ENCODE data around the gene TMIE.

The TMIE gene

DNA sequence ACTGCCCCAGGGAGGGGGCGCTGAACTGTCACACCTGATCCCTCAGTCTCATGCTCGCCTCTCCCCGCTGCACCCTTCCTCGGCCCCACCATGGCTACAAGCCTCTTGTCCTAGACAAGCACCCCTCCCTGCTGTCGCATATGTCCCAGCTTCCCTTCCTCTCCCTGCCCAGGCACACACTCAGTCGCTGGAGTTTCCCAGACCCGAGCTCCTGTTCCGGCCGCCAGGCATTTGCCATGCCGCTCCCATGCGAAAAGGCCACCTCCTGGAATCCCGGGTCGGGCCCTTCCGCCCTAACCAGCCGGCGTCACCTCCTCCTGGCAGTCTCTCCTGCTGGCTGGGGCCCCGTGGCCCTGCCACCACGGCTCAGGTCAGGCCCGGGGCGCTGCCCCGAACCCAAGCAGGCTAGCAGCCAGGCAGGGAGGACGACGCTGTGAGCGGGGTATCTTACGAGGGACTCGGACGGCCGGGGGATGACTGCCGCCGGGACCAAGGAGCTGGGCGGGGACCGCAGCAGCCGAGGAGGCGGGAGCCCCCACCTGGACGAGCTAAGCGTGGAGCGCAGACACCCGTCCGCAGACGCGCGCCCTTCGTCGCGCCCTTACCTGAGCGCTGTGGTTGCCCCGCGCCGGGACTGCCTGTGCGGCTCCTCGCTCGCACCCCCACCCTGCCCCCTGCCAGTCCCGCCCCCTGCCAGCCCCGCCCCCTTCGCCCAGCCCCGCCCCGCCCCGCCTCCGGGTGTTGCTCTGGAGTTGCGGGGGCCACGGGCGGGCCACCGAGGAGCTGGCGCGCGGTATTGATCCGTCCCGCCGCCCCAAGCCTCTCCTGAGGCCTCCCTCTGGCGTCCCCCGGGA, 7.9 kb upstream of the TMIE start, which contains the start of gene ALS2CL:
Gene ALS2CL (minus strand): TSS at position 642 of the 854 bp plus-strand sequence. CDS start 4,239 bp downstream, outside the sequence.
- TF ChIP-seq, protein P1, sequence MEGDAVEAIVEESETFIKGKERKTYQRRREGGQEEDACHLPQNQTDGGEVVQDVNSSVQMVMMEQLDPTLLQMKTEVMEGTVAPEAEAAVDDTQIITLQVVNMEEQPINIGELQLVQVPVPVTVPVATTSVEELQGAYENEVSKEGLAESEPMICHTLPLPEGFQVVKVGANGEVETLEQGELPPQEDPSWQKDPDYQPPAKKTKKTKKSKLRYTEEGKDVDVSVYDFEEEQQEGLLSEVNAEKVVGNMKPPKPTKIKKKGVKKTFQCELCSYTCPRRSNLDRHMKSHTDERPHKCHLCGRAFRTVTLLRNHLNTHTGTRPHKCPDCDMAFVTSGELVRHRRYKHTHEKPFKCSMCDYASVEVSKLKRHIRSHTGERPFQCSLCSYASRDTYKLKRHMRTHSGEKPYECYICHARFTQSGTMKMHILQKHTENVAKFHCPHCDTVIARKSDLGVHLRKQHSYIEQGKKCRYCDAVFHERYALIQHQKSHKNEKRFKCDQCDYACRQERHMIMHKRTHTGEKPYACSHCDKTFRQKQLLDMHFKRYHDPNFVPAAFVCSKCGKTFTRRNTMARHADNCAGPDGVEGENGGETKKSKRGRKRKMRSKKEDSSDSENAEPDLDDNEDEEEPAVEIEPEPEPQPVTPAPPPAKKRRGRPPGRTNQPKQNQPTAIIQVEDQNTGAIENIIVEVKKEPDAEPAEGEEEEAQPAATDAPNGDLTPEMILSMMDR (IDR thresholded peaks at IDR 0.05) = no peak; the same call in 1 of the 2 replicates
- TF ChIP-seq ZFX (IDR thresholded peaks at IDR 0.05; ENCODE audit: borderline replicate concordance) = no peak
- 0 out of 2 replicates have a peak within 1 kb of the TSS, but pooled peaks have one; percentile 26 for H3K27ac ChIP-seq

DNA sequence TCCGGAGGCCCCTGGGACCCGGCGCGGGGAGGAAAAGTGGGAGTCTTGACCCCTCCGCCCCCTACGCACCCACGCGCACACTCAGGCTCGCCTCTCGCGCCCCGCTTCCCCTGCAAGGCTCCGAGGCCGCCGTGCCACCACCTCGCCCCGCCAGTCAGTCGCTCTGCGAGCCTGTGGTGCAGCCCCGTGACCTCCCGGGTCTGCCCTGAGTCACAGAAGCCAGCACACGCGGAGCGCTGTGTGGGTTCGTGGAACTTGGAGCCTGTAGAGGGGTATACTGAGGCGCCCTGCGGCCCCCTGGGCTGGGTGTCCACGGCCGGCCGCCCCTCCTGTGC, 7.3 kb upstream of the TMIE start:
- no peak overlapping the region for H3K27ac ChIP-seq
- TF ChIP-seq, protein P1 (IDR thresholded peaks at IDR 0.05) = no peak
- TF ChIP-seq ZFX (IDR thresholded peaks at IDR 0.05; ENCODE audit: borderline replicate concordance) = no peak

DNA sequence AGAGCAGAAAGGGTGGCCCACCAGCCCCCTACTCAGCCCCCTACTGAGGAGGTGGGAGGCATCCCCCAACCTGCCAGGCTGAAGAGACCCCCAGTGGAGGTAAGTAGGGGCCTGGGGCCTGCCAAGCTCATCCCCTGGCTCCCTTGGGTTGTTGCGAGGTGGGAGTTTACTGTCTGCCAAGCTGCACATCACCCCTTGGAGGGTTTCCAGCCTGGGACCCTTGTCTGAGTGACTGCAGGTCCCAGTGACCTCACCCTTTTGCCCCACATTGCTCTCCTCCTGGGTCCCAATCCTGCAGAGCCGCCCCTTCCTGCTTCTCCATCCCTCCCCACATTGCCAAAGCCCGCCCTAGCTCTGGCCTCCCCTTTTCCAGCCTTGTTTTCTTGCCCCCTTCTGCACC, 6.7 kb upstream of the TMIE start:
- no peak for TF ChIP-seq ZFX (IDR thresholded peaks at IDR 0.05; ENCODE audit: borderline replicate concordance)
- TF ChIP-seq, protein P1 (IDR thresholded peaks at IDR 0.05) = no peak
- no peak overlapping the region for H3K27ac ChIP-seq

DNA sequence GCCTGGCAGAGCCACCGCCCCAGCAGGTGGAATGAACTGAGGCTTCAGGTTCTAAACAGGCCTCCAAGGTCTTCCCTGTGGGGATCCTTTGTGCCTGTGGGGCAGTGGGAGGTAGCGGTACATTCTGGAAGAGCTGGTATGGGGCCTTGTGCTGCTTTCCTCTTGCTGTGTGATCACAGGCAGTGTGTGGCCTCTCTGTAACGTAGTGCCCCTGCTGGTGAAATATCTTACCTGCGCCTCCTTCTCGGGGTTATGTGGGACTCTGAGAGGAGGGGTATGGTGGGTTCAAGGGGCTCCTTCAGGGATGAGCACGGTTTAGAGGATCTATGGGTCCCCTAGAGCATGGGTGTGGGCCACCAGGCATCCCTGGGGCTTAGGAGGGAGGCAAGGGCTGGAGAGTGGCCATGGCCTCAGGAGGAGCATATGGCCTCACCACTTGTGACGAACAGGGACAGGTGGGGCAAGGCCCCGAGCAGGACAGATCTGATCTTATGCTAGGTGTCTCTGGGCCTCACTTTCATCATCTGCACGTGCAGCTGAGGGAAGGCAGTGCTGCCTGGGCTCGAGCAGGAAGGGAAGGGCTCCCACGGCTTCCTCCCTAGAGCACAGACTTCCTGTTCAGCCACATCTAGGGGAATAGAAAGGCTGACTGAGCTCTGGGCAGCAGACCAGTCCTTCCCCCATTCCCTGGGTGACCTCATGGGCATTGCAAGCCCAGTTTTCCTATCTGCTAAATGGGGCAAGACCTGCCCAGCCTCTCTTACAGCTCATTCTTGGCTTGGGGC, 5.8 kb upstream of the TMIE start:
- no peak overlapping the region for H3K27ac ChIP-seq
- TF ChIP-seq, protein P1 (IDR thresholded peaks at IDR 0.05) = peak; percentile 54
- TF ChIP-seq ZFX (IDR thresholded peaks at IDR 0.05; ENCODE audit: borderline replicate concordance) = no peak

- H3K27ac ChIP-seq = no peak overlapping the region
- no peak for TF ChIP-seq ZFX (IDR thresholded peaks at IDR 0.05; ENCODE audit: borderline replicate concordance)
- TF ChIP-seq, protein P1 (IDR thresholded peaks at IDR 0.05) = no peak
Measured at GRCh38 chr3:46695962-46696894, 5.0 kb upstream of the TMIE start.

DNA sequence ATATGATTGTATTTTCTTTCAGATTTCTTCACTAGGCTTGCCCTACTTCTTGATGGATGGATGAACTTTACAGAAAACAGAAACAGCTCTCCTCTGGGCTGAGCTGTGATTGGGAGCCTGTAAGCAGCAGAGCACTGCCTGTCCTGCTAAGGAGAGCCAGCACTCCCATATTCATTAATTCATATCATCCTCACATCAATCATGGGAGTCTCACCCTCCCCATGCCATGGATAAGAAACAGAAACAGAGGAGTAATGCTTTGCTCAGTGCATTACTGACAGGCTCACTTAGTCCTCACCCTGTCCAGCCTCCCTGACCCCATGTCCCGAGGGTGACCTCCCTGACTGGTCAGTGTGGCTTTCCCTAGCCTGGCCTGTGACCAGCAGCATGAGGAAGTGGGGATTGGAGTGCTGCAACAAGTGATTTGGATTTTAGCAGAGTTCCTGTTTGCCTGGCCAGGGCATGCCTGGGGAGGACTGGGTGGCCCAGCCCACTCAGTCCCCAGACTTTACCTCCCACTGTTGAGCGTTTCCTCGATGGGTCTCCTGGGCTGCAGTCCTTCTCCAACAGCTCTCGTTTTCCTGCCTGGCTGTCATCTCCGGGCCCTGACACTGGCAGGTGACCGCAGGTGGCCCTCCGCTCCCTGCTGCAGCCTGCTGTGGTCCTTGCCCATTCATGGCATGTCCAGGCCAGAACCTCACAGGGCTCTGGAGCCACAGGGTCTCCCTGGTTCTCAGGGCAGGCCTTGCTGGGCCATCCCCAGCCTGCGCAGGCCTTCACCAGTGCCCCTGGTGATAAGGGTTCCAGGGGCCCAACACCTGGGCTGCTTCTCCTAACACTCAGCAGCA, 1.3 kb upstream of the TMIE start:
- no peak overlapping the region for H3K27ac ChIP-seq
- no peak for TF ChIP-seq ZFX (IDR thresholded peaks at IDR 0.05; ENCODE audit: borderline replicate concordance)
- TF ChIP-seq, protein P1 (IDR thresholded peaks at IDR 0.05) = no peak
